Left lung (tissue), 10 donors: ENCODE measurements around the gene PSMF1. TPM values are rescaled to one million over a fixed set of nuclear protein-coding genes. Genes with fewer than 3 reads are reported as not detected.

Experiments used
- ATAC-seq: fragments of 200-7000 bp; cut with Tn5 transposase; one replicate; pipeline ENCODE4 v1.9.1; 2020; ENCODE audit warnings: moderate library complexity
- DNase-seq, 4 donors: peaks; one replicate each; pipeline ENCODE4 v3.0.0-alpha.2; 2013 to 2020
- H3K27ac ChIP-seq, 2 donors: fragments of 200-600 bp; sonication (generic) in 1 of 2; one replicate each; pipeline versions ENCODE4 v1.5.0 to v1.8.0; 2020 to 2021
- H3K27me3 ChIP-seq, 2 donors: fragments of 200-600 bp; sonication (generic) in 1 of 2; one replicate each; pipeline versions ENCODE4 v1.5.0 to v1.8.0; 2020 to 2021
- H3K36me3 ChIP-seq, 2 donors: fragments of 200-600 bp; sonication (generic) in 1 of 2; one replicate each; pipeline versions ENCODE4 v1.5.0 to v1.8.0; 2020 to 2021
- H3K4me1 ChIP-seq, 2 donors: fragments of 200-600 bp; one replicate each; pipeline ENCODE4 v1.8.0; 2021
- H3K4me3 ChIP-seq, 2 donors: fragments of 200-600 bp; sonication (generic) in 1 of 2; one replicate each; pipeline versions ENCODE4 v1.5.0 to v1.8.0; 2020 to 2021; ENCODE audit warnings: mild to moderate bottlenecking in 1 of 2
- H3K9me3 ChIP-seq, 2 donors: fragments of 200-600 bp; sonication (generic) in 1 of 2; one replicate each; pipeline versions ENCODE4 v1.5.0 to v1.8.0; 2020 to 2021
- CTCF ChIP-seq, 2 donors: fragments of 200-600 bp; sonication (generic) in 1 of 2; IDR thresholded peaks; one replicate each; pipeline versions ENCODE4 v1.5.0 to v1.8.0; 2021; ENCODE audit warnings: antibody characterized with exemption in 2 of 2
- intact Hi-C, 2 donors: fragments of 100-400 bp; cut with DNase I; formaldehyde crosslinking; loops; one replicate each; pipeline versions ENCODE4 v1.11.2 to v1.14.2; 2022
- polyA plus RNA-seq, 6 donors: library from polyadenylated mRNA; unstranded; fragments of 120-200 nt; gene quantifications; one replicate each; pipeline ENCODE4 v1.2.1, GENCODE V29; 2013; ENCODE audit not compliant: insufficient read length in 6 of 6
- total RNA-seq, 2 donors: library from RNA; stranded (reverse); fragmentation: NEBNext Ultra II Directional; extraction: Animal tissue kit (Norgen Biotek cat#: 25700); gene quantifications; one replicate each; pipeline ENCODE4 v1.2.1, GENCODE V29; 2021
- donor health status: DM: no; HTN: yes; CAD: no.
- donor health status: DM: no; HTN: no; CAD: no.

The PSMF1 gene
- total and polyA plus RNA-seq, 8 donors = 121 to 149 (median 130) TPM

- ATAC-seq (no peak), DNase-seq (no peak)
- Histone ChIP-seq H3K27ac (peak overlapping the region in 1 of 2 donors; percentile 39), H3K36me3 (peaks cover 0 to 85% of the 10 kb centered on the region in 2 donors), H3K4me3 (no peak overlapping the region), H3K4me1 (peaks cover 8 to 19% of the 10 kb centered on the region in 2 donors), H3K27me3 (no peaks in the 10 kb centered on the region), H3K9me3 (no peaks in the 10 kb centered on the region)
- intact Hi-C loops = no loop called here
- TF ChIP-seq CTCF (IDR thresholded peaks at IDR 0.05) = no peak
Measured at GRCh38 chr20:1131354-1131753, 13.0 kb downstream of the PSMF1 start.

GRCh38 chr20:1134355-1134754 is 16.0 kb downstream of the PSMF1 start:
- Histone ChIP-seq H3K36me3 (peaks cover 0 to 85% of the 10 kb centered on the region in 2 donors), H3K27me3 (no peaks in the 10 kb centered on the region)
- ATAC-seq = no peak

GRCh38 chr20:1134836-1135235 is 16.4 kb downstream of the PSMF1 start:
- DNase-seq = no peak
- intact Hi-C loops = no loop called here
- Histone ChIP-seq H3K4me1 (peaks cover 8 to 19% of the 10 kb centered on the region in 2 donors), H3K27ac (no peak overlapping the region), H3K36me3 (peaks cover 0 to 87% of the 10 kb centered on the region in 2 donors), H3K9me3 (no peaks in the 10 kb centered on the region), H3K4me3 (no peak overlapping the region), H3K27me3 (no peaks in the 10 kb centered on the region)
- ATAC-seq = no peak
- no peak for TF ChIP-seq CTCF (IDR thresholded peaks at IDR 0.05)

More at GRCh38 chr20:1134355-1134754, 16.0 kb downstream of the PSMF1 start:
- intact Hi-C loops = no loop called here
- H3K9me3 ChIP-seq = no peaks in the 10 kb centered on the region
- peaks cover 8 to 19% of the 10 kb centered on the region in 2 donors for H3K4me1 ChIP-seq
- no peak for DNase-seq
- no peak overlapping the region for H3K27ac ChIP-seq
- no peak for TF ChIP-seq CTCF (IDR thresholded peaks at IDR 0.05)
- H3K4me3 ChIP-seq = no peak overlapping the region

GRCh38 chr20:1137236-1137635 is 18.8 kb downstream of the PSMF1 start:
- Histone ChIP-seq H3K9me3 (no peaks in the 10 kb centered on the region), H3K36me3 (peaks cover 0 to 85% of the 10 kb centered on the region in 2 donors), H3K27ac (no peak overlapping the region), H3K27me3 (no peaks in the 10 kb centered on the region), H3K4me1 (no peaks in the 10 kb centered on the region), H3K4me3 (no peak overlapping the region)
- no peak for TF ChIP-seq CTCF (IDR thresholded peaks at IDR 0.05)
- no peak for DNase-seq
- ATAC-seq = no peak
- intact Hi-C loops = no loop called here

GRCh38 chr20:1144401-1145172 is 26.2 kb downstream of the PSMF1 start:
- no peaks in the 10 kb centered on the region for H3K4me1 ChIP-seq
- H3K36me3 ChIP-seq = peaks cover 0 to 79% of the 10 kb centered on the region in 2 donors
- no peaks in the 10 kb centered on the region for H3K9me3 ChIP-seq
- TF ChIP-seq CTCF (IDR thresholded peaks at IDR 0.05) = no peak
- ATAC-seq (no peak), DNase-seq (no peak)
- no peak overlapping the region for H3K4me3 ChIP-seq
- intact Hi-C loops = no loop called here
- no peaks in the 10 kb centered on the region for H3K27me3 ChIP-seq
- no peak overlapping the region for H3K27ac ChIP-seq
